ENCODE measurements around the gene NDUFB11.
A peak's percentile ranks its signal among the peaks of the same experiment; 100 is the strongest.

NDUFB11 gene

GRCh38 chrX:47171996-47172395 lies 27.5 kb upstream of the NDUFB11 start:
- DNase-seq (ENCODE audit: low read depth, low spot score), result no peak
- no peak overlapping the region for H3K4me3 ChIP-seq (ENCODE audit: low read depth, low read length)
- no peak for TF ChIP-seq CTCF (IDR thresholded peaks at IDR 0.05; ENCODE audit: low read depth, low read length)
- in situ Hi-C loops (cut with HindIII; ENCODE audit: low sequenced_read_pairs), result no loop called here

- no peak for DNase-seq (ENCODE audit: low read depth, low spot score)
- no peak for TF ChIP-seq CTCF (IDR thresholded peaks at IDR 0.05; ENCODE audit: low read depth, low read length)
- no peak overlapping the region for H3K4me3 ChIP-seq (ENCODE audit: low read depth, low read length)
- in situ Hi-C loops (cut with HindIII; ENCODE audit: low sequenced_read_pairs), result no loop called here
Observed at GRCh38 chrX:47170861-47171692, 26.6 kb upstream of the NDUFB11 start.

GRCh38 chrX:47169726-47170515 lies 25.4 kb upstream of the NDUFB11 start:
- no peak for TF ChIP-seq CTCF (IDR thresholded peaks at IDR 0.05; ENCODE audit: low read depth, low read length)
- in situ Hi-C loops (cut with HindIII; ENCODE audit: low sequenced_read_pairs), result no loop called here
- no peak overlapping the region for H3K4me3 ChIP-seq (ENCODE audit: low read depth, low read length)
- peak; percentile 29 for DNase-seq (ENCODE audit: low read depth, low spot score)

GRCh38 chrX:47169273-47169672 lies 24.8 kb upstream of the NDUFB11 start:
- DNase-seq (ENCODE audit: low read depth, low spot score), result no peak
- TF ChIP-seq CTCF (IDR thresholded peaks at IDR 0.05; ENCODE audit: low read depth, low read length), result no peak
- in situ Hi-C loops (cut with HindIII; ENCODE audit: low sequenced_read_pairs), result no loop called here
- H3K4me3 ChIP-seq (ENCODE audit: low read depth, low read length), result no peak overlapping the region

- DNase-seq (ENCODE audit: low read depth, low spot score), result no peak
- in situ Hi-C loops (cut with HindIII; ENCODE audit: low sequenced_read_pairs), result no loop called here
- H3K4me3 ChIP-seq (ENCODE audit: low read depth, low read length), result no peak overlapping the region
- no peak for TF ChIP-seq CTCF (IDR thresholded peaks at IDR 0.05; ENCODE audit: low read depth, low read length)
Observed at GRCh38 chrX:47168495-47169073, 24.1 kb upstream of the NDUFB11 start.

GRCh38 chrX:47166126-47166525 lies 21.6 kb upstream of the NDUFB11 start:
- in situ Hi-C loops (cut with HindIII; ENCODE audit: low sequenced_read_pairs), result no loop called here
- no peak for TF ChIP-seq CTCF (IDR thresholded peaks at IDR 0.05; ENCODE audit: low read depth, low read length)
- no peak for DNase-seq (ENCODE audit: low read depth, low spot score)

More at GRCh38 chrX:47166126-47166525, 21.6 kb upstream of the NDUFB11 start:
- H3K4me3 ChIP-seq (ENCODE audit: low read depth, low read length), result no peak overlapping the region
